H1 (cell line): Measurements from ENCODE around the gene MMP8. TPM values are rescaled to one million over a fixed set of nuclear protein-coding genes. Genes with fewer than 3 reads are reported as not detected.
"Not testable (repeated sequence)": the region's sequence is repeated elsewhere in the genome, so short reads cannot be mapped to it uniquely, and the experiment has no call there.

ENCODE experiments used
- CTCF ChIA-PET: fragments of 300-600 bp; sonication (Branson Sonifier 250); formaldehyde crosslinking; loops from one replicate; lab custom pipeline; 2021; ENCODE audit not compliant: partially characterized antibody; lab: Charles Lee
- POLR2A ChIA-PET: fragments of 300-600 bp; sonication (Branson Sonifier 250); formaldehyde crosslinking; loops from one replicate; lab custom pipeline; 2021; ENCODE audit warnings: inconsistent platforms; ENCODE audit not compliant: partially characterized antibody; lab: Charles Lee
- DNase-seq, 2 experiments: peaks; one replicate each; pipeline versions ENCODE4 v3.0.0 to v3.0.0-alpha.2; 2010 to 2022; ENCODE audit warnings: low spot score in 2 of 2, low read depth in 1 of 2, mixed read lengths in 1 of 2
- FAIRE-seq: peaks from 2 replicates; lab custom pipeline; 2011; peaks lifted over from hg19 to GRCh38; lab: Jason Lieb, UNC
- H2AFZ ChIP-seq: 2 replicates; pipeline ENCODE4 v1.8.1; 2012; ENCODE audit warnings: low read length, inconsistent platforms
- H2AK5ac ChIP-seq: 2 replicates; pipeline ENCODE4 v1.6.1; 2013; ENCODE audit warnings: low read depth, low read length
- H2BK120ac ChIP-seq: replicated peaks from 2 replicates; pipeline ENCODE3; 2013; ENCODE audit warnings: low read depth, low read length, inconsistent platforms
- H2BK12ac ChIP-seq: 2 replicates; pipeline ENCODE4 v1.6.1; 2013; ENCODE audit warnings: low read depth, low read length
- H2BK15ac ChIP-seq: 2 replicates; pipeline ENCODE4 v1.6.1; 2013; ENCODE audit warnings: low read length
- H2BK20ac ChIP-seq: 2 replicates; pipeline ENCODE4 v1.6.1; 2013; ENCODE audit warnings: low read length
- H2BK5ac ChIP-seq: 2 replicates; pipeline ENCODE4 v1.6.1; 2013; ENCODE audit warnings: low read depth, low read length
- H3K14ac ChIP-seq: 2 replicates; pipeline ENCODE4 v1.6.1; 2013; ENCODE audit warnings: inconsistent platforms; ENCODE audit not compliant: insufficient read length
- H3K18ac ChIP-seq: 2 replicates; pipeline ENCODE4 v1.6.1; 2013; ENCODE audit warnings: low read length; ENCODE audit errors: extremely low read depth
- H3K23ac ChIP-seq: 2 replicates; pipeline ENCODE4 v1.6.1; 2013; ENCODE audit warnings: inconsistent platforms; ENCODE audit not compliant: insufficient read length
- H3K23me2 ChIP-seq: 2 replicates; pipeline ENCODE4 v1.6.1; 2013; ENCODE audit warnings: low read depth, low read length
- H3K27ac ChIP-seq: 2 replicates; pipeline ENCODE4 v1.6.1; 2011; ENCODE audit warnings: low read depth, low read length, inconsistent platforms
- H3K27me3 ChIP-seq, 4 experiments: replicated peaks in 1 of 4; 1 replicate in 1 of 4; 2 replicates in 3 of 4; pipeline versions ENCODE4 v1.6.1 to v1.8.1; 2011 to 2013; ENCODE audit warnings: low read length in 3 of 4, mild to moderate bottlenecking in 3 of 4, inconsistent platforms in 2 of 4, mixed read lengths in 2 of 4, moderate library complexity in 1 of 4; ENCODE audit not compliant: control insufficient read depth in 3 of 4, insufficient read depth in 3 of 4; ENCODE audit errors: extremely low read depth in 1 of 4
- H3K36me3 ChIP-seq, 4 experiments: 2 replicates each; pipeline versions ENCODE4 v1.6.1 to v1.8.1; 2011 to 2013; ENCODE audit warnings: mild to moderate bottlenecking in 4 of 4, low read length in 3 of 4, moderate library complexity in 2 of 4, control low read depth in 1 of 4, inconsistent platforms in 1 of 4; ENCODE audit not compliant: insufficient read depth in 4 of 4, control insufficient read depth in 2 of 4
- H3K4ac ChIP-seq: replicated peaks from 2 replicates; pipeline ENCODE3; 2013; ENCODE audit warnings: low read length, low read depth, mixed read lengths, inconsistent platforms; ENCODE audit not compliant: insufficient read length
- H3K4me1 ChIP-seq, 4 experiments: replicated peaks in 1 of 4; 1 replicate in 1 of 4; 2 replicates in 3 of 4; pipeline versions ENCODE4 v1.6.1 to v1.8.1; 2011 to 2013; ENCODE audit warnings: low read length in 3 of 4, inconsistent platforms in 2 of 4, mixed read lengths in 1 of 4; ENCODE audit not compliant: insufficient read depth in 4 of 4, control insufficient read depth in 3 of 4
- H3K4me2 ChIP-seq, 2 experiments: 2 replicates each; pipeline versions ENCODE4 v1.6.1 to v1.8.1; 2011 to 2013; ENCODE audit warnings: low read depth in 2 of 2, low read length in 2 of 2, control low read depth in 1 of 2, inconsistent platforms in 1 of 2, mild to moderate bottlenecking in 1 of 2; ENCODE audit not compliant: insufficient read depth in 1 of 2
- H3K4me3 ChIP-seq, 4 experiments: fragments of 200-600, 300-600 bp in 1 of 4; sonication (generic), shearing (Covaris generic), sonication (Bioruptor Twin) in 1 of 4; 2 replicates each; pipeline versions ENCODE4 v1.5.1 to v1.8.1; 2011 to 2016; ENCODE audit warnings: low read length in 4 of 4, low read depth in 3 of 4, control low read depth in 2 of 4, inconsistent platforms in 2 of 4, mild to moderate bottlenecking in 2 of 4, mixed read lengths in 1 of 4, moderate library complexity in 1 of 4; ENCODE audit not compliant: insufficient read depth in 2 of 4; ENCODE audit errors: extremely low read depth in 1 of 4
- H3K56ac ChIP-seq: replicated peaks from 2 replicates; pipeline ENCODE3; 2013; ENCODE audit warnings: low read depth, mild to moderate bottlenecking, mixed read lengths, low read length, inconsistent platforms; ENCODE audit not compliant: insufficient read length
- H3K79me1 ChIP-seq: 2 replicates; pipeline ENCODE4 v1.6.1; 2013; ENCODE audit warnings: low read depth, low read length, control low read depth
- H3K79me2 ChIP-seq, 2 experiments: 2 replicates each; pipeline versions ENCODE4 v1.6.1 to v1.8.1; 2012 to 2013; ENCODE audit warnings: low read length in 2 of 2, mild to moderate bottlenecking in 2 of 2, inconsistent platforms in 1 of 2; ENCODE audit not compliant: insufficient read depth in 2 of 2, control insufficient read depth in 1 of 2
- H3K9ac ChIP-seq, 4 experiments: replicated peaks in 1 of 4; 1 replicate in 1 of 4; 2 replicates in 3 of 4; pipeline versions ENCODE4 v1.6.1 to v1.8.1; 2011 to 2013; ENCODE audit warnings: low read depth in 3 of 4, low read length in 3 of 4, control low read depth in 2 of 4, mild to moderate bottlenecking in 2 of 4, moderate library complexity in 2 of 4, inconsistent platforms in 1 of 4; ENCODE audit errors: extremely low read depth in 1 of 4
- H3K9me3 ChIP-seq, 2 experiments: 2 replicates each; pipeline versions ENCODE4 v1.6.1 to v1.8.1; 2012 to 2013; ENCODE audit warnings: mild to moderate bottlenecking in 2 of 2, moderate library complexity in 2 of 2, control low read depth in 1 of 2, inconsistent platforms in 1 of 2, low read depth in 1 of 2, low read length in 1 of 2, mixed read lengths in 1 of 2; ENCODE audit not compliant: insufficient read depth in 2 of 2
- H4K20me1 ChIP-seq, 2 experiments: replicated peaks in 1 of 2; 2 replicates each; pipeline versions ENCODE3 to v1.8.1; 2011 to 2013; ENCODE audit warnings: inconsistent platforms in 2 of 2, low read length in 2 of 2, mild to moderate bottlenecking in 1 of 2; ENCODE audit not compliant: insufficient read depth in 2 of 2, control insufficient read depth in 1 of 2
- H4K5ac ChIP-seq: 2 replicates; pipeline ENCODE4 v1.6.1; 2013; ENCODE audit warnings: low read length, low read depth, mixed read lengths, inconsistent platforms; ENCODE audit not compliant: insufficient read length
- H4K8ac ChIP-seq: 2 replicates; pipeline ENCODE4 v1.8.0; 2013; ENCODE audit warnings: mild to moderate bottlenecking, moderate library complexity, low read length, inconsistent platforms; ENCODE audit not compliant: insufficient read depth; ENCODE audit errors: extremely low read depth
- H4K91ac ChIP-seq: replicated peaks from 2 replicates; pipeline ENCODE3; 2013; ENCODE audit warnings: low read length, mixed read lengths, inconsistent platforms; ENCODE audit not compliant: insufficient read length
- WGBS, 2 experiments: shearing (Covaris generic) in 1 of 2; methylation state at CpG; one replicate each; pipeline versions ENCODE4 v1.1.6 to v1.1.7; 2013 to 2015; ENCODE audit warnings: low lambda C conversion rate in 2 of 2, mixed read lengths in 2 of 2, inconsistent platforms in 1 of 2, low coverage in 1 of 2, missing lambda C conversion rate in 1 of 2; ENCODE audit not compliant: insufficient replicate concordance in 2 of 2, insufficient coverage in 1 of 2, insufficient read length in 1 of 2; ENCODE audit errors: extremely low coverage in 1 of 2, missing lambda C conversion rate in 1 of 2; 5-methylcytosine and 5-hydroxymethylcytosine counted together
- polyA plus RNA-seq, 7 experiments: library from polyadenylated mRNA; depleted of rRNA in 3 of 7; stranded (reverse) in 5 of 7; unstranded in 2 of 7; fragments of >200 nt in 5 of 7; fragments of 200-250 nt in 2 of 7; gene quantifications; 1 replicate in 5 of 7; 2 replicates in 1 of 7; 4 replicates in 1 of 7; pipeline versions ENCODE4 v1.2.1 to v1.2.3, GENCODE V29; 2011 to 2013; ENCODE audit warnings: missing spikeins in 2 of 7, mixed read lengths in 2 of 7
- total RNA-seq: library from RNA; stranded (reverse); fragmentation: NEBNext Ultra II Directional; extraction: Animal tissue kit (Norgen Biotek cat#: 25700); gene quantifications from 2 replicates; pipeline ENCODE4 v1.2.1, GENCODE V29; 2021

The MMP8 gene
- total and polyA plus RNA-seq, 2 of the 8 experiments (the other 6 are each of a cell fraction or from before 2014, with no cell fraction given), result not detected

DNA sequence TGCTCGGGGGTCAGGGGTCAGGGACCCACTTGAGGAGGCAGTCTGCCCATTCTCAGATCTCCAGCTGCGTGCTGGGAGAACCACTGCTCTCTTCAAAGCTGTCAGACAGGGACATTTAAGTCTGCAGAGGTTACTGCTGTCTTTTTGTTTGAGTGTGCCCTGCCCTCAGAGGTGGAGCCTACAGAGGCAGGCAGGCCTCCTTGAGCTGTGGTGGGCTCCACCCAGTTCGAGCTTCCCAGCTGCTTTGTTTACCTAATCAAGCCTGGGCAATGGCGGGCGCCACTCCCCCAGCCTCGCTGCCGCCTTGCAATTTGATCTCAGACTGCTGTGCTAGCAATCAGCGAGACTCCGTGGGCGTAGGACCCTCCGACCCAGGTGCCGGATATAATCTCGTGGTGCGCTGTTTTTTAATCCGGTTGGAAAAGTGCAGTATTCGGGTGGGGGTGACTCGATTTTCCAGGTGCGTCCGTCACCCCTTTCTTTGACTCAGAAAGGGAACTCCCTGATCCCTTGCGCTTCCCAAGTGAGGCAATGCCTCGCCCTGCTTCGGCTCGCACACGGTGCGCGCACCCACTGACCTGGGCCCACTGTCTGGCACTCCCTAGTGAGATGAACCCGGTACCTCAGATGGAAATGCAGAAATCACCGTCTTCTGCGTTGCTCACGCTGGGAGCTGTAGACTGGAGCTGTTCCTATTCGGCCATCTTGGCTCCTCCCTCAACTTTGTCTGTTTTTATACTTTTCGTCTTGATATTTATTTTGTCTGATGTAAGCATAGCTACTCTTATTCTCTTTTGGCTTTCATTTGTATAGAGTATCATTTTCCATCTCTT lies 22.2 kb upstream of the MMP8 start:
- not testable (repeated sequence) for H3K14ac ChIP-seq, H4K20me1 ChIP-seq, H3K79me1 ChIP-seq, H3K9me3 ChIP-seq, H3K79me2 ChIP-seq, H2BK12ac ChIP-seq, H3K23me2 ChIP-seq, H2BK15ac ChIP-seq, H2BK20ac ChIP-seq, DNase-seq, H2BK120ac ChIP-seq, H3K23ac ChIP-seq, H3K18ac ChIP-seq, H3K56ac ChIP-seq, H4K5ac ChIP-seq, H2AK5ac ChIP-seq, H4K91ac ChIP-seq, H2AFZ ChIP-seq, H3K36me3 ChIP-seq, FAIRE-seq, H3K4ac ChIP-seq, H3K4me1 ChIP-seq, H4K8ac ChIP-seq, H3K27ac ChIP-seq, H3K27me3 ChIP-seq, H2BK5ac ChIP-seq
- peak overlapping the region in 1 of 4 experiments; percentile 63; a peak in 2 of 7 replicates for H3K9ac ChIP-seq
- H3K4me2 ChIP-seq, result peak overlapping the region in 1 of 2 experiments; percentile 37; a peak in 1 of 4 replicates
- ChIA-PET POLR2A (interaction anchor here (1.0 kb wide), 1 partner anchor 34 kb away, joined by 3 read pairs; the partner anchor contains the start of gene MMP10), CTCF (interaction anchor here (1.0 to 1.8 kb wide), 4 partner anchors 10 to 40 kb away, joined by 3 to 4 read pairs (median 3); partner anchors contain the start of gene MMP10)
- WGBS, 2 experiments, result 82% methylated on average over 27 of the region's 32 CpGs; no CpG with 5 or more reads in 1 of the 2 experiments
- peak overlapping the region in 2 of 4 experiments; percentile 36 to 47; a peak in 2 of 8 replicates for H3K4me3 ChIP-seq
